Activated naive CD8-positive, alpha-beta T cell treated with anti-CD3 and anti-CD28 coated beads, Interleukin-2, amount 10 ng/mL, durations not matched to agents 7 days and 5 days (primary cell): ENCODE results near the gene WNT8B. TPM values are rescaled to one million over a fixed set of nuclear protein-coding genes. Genes with fewer than 3 reads are reported as not detected.

Experiments used
- ATAC-seq: fragments of 150-1000 bp; cut with Tn5 transposase; one replicate; pipeline ENCODE4 v1.10.0; 2021; ENCODE audit warnings: low read depth, moderate library complexity
- POLR2A ChIA-PET: fragments of 350-600 bp; sonication (Branson Sonifier 250); formaldehyde crosslinking; loops from one replicate; lab custom pipeline; 2021; ENCODE audit warnings: antibody characterized with exemption; lab: Charles Lee
- DNase-seq: peaks from one replicate; pipeline ENCODE4 v3.0.0; 2021
- H3K27ac Mint-ChIP-seq: one replicate; pipeline ENCODE4 v1.8.0; 2022; ENCODE audit warnings: mild to moderate bottlenecking, mixed read lengths
- H3K27me3 Mint-ChIP-seq: one replicate; pipeline ENCODE4 v1.8.0; 2022; ENCODE audit warnings: mild to moderate bottlenecking, moderate library complexity, mixed read lengths
- H3K36me3 Mint-ChIP-seq: one replicate; pipeline ENCODE4 v1.8.0; 2021; ENCODE audit warnings: mild to moderate bottlenecking, mixed read lengths
- H3K4me1 Mint-ChIP-seq: one replicate; pipeline ENCODE4 v1.8.0; 2021; ENCODE audit warnings: mixed read lengths
- H3K4me3 Mint-ChIP-seq: one replicate; pipeline ENCODE4 v1.8.0; 2022; ENCODE audit warnings: mild to moderate bottlenecking, moderate library complexity, mixed read lengths
- H3K9me3 Mint-ChIP-seq: one replicate; pipeline ENCODE4 v1.8.0; 2021; ENCODE audit warnings: mixed read lengths
- total RNA-seq, 2 experiments: library from RNA; stranded (reverse); gene quantifications; one replicate each; pipeline ENCODE4 v1.2.3, GENCODE V29; 2021

The WNT8B gene
- total RNA-seq, 2 experiments from 2014 or later = 0.54 to 0.91 TPM

DNA sequence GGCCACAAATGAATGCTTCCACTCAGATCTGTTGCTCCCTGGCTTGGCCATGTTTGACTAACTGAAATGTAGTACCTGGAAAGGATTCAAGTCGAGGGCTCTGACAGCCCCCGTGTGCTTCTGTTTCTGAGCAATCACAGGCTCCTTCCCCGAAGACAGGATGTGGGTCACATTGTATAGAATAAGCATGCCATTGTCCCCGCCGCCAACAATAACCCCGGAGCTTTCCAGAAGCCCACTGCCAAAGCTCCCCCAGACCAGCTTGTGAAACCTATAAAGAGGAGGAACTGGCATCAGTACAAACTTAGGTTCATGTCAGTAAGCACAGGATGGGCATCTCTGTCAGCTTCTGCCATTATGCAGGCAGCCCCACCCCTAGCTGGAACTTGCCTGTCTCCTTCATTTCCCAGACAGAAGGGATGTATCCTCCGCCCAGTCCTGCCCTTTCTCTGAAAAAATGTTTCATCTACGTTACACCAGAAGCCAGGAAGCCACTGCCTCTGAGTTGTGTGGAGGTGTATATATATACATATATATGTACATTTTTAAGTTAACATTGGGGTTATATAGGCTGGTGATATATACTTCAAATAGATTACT, 46.5 kb downstream of the WNT8B start:
- ATAC-seq = peak; percentile 60
- peaks cover 51% of the 10 kb centered on the region for H3K36me3 Mint-ChIP-seq
- H3K9me3 Mint-ChIP-seq = no peaks in the 10 kb centered on the region
- H3K27ac Mint-ChIP-seq = peak overlapping the region; percentile 97
- H3K27me3 Mint-ChIP-seq = no peaks in the 10 kb centered on the region
- peak; percentile 69 for DNase-seq
- H3K4me3 Mint-ChIP-seq = peak overlapping the region; percentile 87
- peaks cover 82% of the 10 kb centered on the region for H3K4me1 Mint-ChIP-seq
- POLR2A ChIA-PET = interaction anchor here (0.8 to 6.3 kb wide), 15 partner anchors 9 to 403 kb away, joined by 3 to 99 read pairs (median 7); partner anchors contain the start of genes SCD, SEC31B and SLF2

DNA sequence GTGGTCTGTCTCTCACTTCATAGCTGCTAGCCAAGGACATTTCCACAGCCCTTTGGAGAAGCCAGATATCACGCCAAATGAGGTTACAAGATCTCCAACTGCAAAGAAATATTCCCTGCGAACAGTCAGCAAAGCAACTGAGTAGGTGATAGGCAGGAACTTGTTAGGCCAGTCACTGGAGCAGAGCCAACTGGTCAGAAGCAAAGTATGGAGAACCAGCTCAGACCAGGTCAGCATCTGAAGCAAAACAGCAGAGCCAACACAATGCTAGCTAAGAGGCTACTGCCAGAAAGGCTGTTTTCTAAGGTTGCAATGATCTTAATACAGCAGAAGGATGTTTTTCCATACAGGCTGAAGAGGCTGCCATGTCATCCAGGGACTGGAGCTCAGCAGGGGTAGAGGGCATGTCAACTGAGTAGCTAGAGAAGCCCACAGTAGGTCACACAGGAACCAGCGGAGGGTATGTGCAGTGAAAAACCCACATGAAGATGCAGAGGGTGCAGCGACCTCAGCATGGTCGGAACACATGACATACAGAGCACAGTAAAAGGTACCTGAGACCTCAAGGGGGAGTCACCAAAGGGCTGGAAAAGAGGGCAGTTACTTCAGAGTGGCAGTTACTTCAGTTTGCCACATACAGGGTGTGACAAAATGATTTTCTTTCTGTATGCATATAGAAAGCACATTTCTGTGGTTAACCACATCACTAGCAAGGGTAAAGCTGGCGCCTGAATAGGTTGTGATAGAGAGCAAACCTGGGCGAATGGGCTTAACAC, 47.9 kb downstream of the WNT8B start:
- ATAC-seq = peak; percentile 79
- Mint-ChIP-seq H3K27me3 (no peaks in the 10 kb centered on the region), H3K27ac (peak overlapping the region; percentile 97), H3K4me3 (peak overlapping the region; percentile 87), H3K36me3 (peaks cover 47% of the 10 kb centered on the region), H3K9me3 (no peaks in the 10 kb centered on the region), H3K4me1 (peaks cover 72% of the 10 kb centered on the region)
- DNase-seq = peak; percentile 74
- POLR2A ChIA-PET = interaction anchor here (0.8 to 6.3 kb wide), 13 partner anchors 8 to 164 kb away, joined by 3 to 99 read pairs (median 6); partner anchors contain the start of genes HIF1AN and SCD

DNA sequence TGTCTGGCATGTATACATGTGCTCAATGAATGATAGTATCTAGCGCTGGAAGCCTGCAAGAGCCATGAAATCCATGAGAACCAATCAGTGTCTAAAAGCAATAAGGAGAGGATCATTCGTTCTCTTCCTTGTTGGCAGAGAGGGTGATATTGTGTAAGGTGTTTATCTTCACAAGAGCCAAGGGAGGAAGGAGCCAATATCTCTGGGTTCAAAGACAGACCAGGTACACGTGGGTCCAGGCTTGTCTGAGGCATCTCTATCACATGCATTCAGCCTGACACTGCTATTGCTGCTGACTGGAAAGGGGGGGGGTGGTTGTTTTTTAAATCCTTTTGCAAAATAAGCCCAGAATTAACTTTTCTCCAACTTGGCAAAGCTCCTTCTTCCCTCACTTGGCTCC, 52.8 kb downstream of the WNT8B start:
- ATAC-seq = no peak
- peaks cover 40% of the 10 kb centered on the region for H3K36me3 Mint-ChIP-seq
- H3K27ac Mint-ChIP-seq = peak overlapping the region; percentile 51
- POLR2A ChIA-PET = no interaction called here
- DNase-seq = no peak
- H3K4me1 Mint-ChIP-seq = peaks cover 59% of the 10 kb centered on the region
- no peaks in the 10 kb centered on the region for H3K9me3 Mint-ChIP-seq
- no peak overlapping the region for H3K4me3 Mint-ChIP-seq
- H3K27me3 Mint-ChIP-seq = no peaks in the 10 kb centered on the region

DNA sequence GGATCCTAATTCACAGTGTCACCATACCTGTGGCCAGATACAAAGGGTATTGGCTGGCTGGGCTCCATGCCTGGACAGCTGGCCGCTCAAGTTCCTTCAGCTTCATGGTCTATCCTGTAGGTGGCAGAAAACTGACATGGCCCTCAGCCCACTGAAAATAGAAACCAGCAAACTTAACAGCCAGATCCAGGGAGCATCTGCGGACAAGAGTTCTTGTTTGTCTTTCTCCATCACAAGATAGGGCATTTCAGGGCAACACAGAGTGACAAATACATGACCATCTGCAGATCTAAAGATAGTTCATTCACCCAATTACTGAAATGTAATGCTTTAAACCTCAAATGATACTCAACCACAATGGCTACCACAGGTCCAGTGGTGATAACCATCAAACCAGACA, 54.0 kb downstream of the WNT8B start:
- Mint-ChIP-seq H3K4me3 (no peak overlapping the region), H3K27me3 (no peaks in the 10 kb centered on the region), H3K36me3 (peaks cover 40% of the 10 kb centered on the region), H3K9me3 (no peaks in the 10 kb centered on the region), H3K4me1 (peaks cover 48% of the 10 kb centered on the region), H3K27ac (peak overlapping the region; percentile 52)
- POLR2A ChIA-PET = interaction anchor here (2.3 to 3.3 kb wide), 2 partner anchors 9 to 34 kb away, joined by 25 to 26 read pairs; no protein-coding TSS in a partner anchor
- DNase-seq (no peak), ATAC-seq (no peak)

DNA sequence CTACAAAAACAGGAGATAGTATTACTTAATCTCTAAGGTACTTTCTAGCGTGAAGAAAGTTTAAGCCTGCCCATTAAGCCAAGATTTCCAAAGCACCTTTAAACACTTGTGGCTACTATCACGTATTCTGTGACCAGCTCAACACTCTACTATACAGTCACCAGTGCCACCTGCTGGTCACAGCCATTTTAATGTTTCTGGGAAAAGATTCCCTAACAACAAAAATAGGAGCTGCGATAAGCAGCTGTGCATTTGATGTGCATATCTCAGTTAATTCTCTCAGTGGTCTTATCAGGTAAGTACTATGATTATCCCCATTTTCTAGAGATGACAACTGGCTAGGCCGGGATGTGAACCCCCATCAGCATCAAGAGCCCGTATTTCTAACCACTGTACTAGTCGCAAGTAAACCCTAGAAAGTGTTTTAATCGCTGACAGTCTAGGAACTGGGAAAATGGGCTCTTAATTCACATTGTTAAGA, 56.0 kb downstream of the WNT8B start:
- peak overlapping the region; percentile 39 for H3K4me3 Mint-ChIP-seq

DNA sequence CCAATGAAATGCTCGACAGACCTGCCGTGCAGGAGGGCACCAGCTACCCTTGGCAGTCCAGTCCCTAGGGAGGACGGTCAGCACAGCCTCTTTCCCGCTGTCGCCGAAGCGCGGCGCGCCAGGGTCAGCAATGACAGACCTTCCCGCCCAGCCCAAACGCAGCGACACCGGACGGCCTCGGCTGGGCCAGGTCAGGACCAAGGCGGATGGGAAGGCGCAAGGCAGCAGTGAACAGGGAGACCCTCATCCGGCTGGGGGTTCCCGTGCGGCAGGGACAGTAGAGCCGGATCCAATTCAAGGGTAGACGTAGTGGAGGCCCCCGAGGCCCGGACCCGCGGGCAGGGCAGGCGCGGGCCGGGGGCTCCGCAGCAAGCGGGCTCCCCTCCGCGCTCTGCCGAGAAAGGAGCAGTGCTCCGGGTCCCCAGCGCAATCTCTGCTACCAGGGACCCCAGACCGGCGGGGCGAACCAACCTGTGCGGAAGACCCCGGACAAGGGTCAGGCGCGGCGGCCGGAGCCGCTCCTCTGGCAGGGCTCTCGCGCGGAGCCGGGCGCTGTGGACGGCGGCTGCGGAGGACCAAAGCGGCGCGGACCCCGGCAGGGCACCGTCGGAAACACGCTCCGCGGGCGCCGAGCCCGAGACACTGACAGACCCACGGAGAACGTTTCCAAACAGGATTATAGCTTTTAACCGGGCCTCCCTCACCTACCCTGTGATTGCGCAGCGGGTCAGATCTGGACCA, 56.7 kb downstream of the WNT8B start, which contains the start of gene SEC31B:
SEC31B (minus strand) TSS at position 551 of the 741 bp plus-strand sequence. CDS start 2,909 bp downstream, outside the sequence.
- Mint-ChIP-seq H3K4me3 (peak within 1 kb of the TSS; percentile 39), H3K27ac (peak within 1 kb of the TSS; percentile 50)
- POLR2A ChIA-PET = interaction anchor here (0.6 to 3.3 kb wide), 10 partner anchors 9 to 233 kb away, joined by 3 to 26 read pairs (median 4); no protein-coding TSS in a partner anchor

More for the DNA sequence above, 56.0 kb downstream of the WNT8B start:
- H3K27me3 Mint-ChIP-seq = no peaks in the 10 kb centered on the region
- H3K9me3 Mint-ChIP-seq = no peaks in the 10 kb centered on the region
- peak overlapping the region; percentile 50 for H3K27ac Mint-ChIP-seq
- ATAC-seq (peak; percentile 69), DNase-seq (peak; percentile 54)
- peaks cover 32% of the 10 kb centered on the region for H3K36me3 Mint-ChIP-seq
- H3K4me1 Mint-ChIP-seq = peaks cover 35% of the 10 kb centered on the region
- POLR2A ChIA-PET = interaction anchor here (0.6 to 3.3 kb wide), 11 partner anchors 8 to 232 kb away, joined by 3 to 26 read pairs (median 3); no protein-coding TSS in a partner anchor

DNA sequence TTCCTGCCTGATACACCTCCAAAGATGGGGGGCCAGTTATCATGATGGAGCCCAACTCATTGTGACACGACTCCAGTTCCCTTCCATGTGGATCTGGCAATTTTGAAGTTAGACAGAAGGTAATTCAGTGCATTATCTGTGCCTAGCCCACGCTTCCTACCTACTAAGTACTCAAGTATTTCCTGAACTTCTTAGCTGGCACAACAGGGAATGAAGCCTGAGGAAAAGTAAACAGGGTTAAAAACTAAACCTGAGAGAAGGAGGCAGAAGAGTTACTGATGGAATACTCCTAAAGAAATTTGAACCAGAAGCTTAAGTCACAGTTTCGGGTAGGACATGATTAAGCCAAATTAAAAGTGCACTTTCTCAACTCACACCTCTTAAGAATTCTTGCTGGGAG, 58.0 kb downstream of the WNT8B start:
- DNase-seq (no peak), ATAC-seq (no peak)
- peaks cover 33% of the 10 kb centered on the region for H3K4me1 Mint-ChIP-seq
- no peaks in the 10 kb centered on the region for H3K27me3 Mint-ChIP-seq
- peaks cover 27% of the 10 kb centered on the region for H3K36me3 Mint-ChIP-seq
- peak overlapping the region; percentile 11 for H3K27ac Mint-ChIP-seq
- POLR2A ChIA-PET = interaction anchor here (0.8 to 2.1 kb wide), 2 partner anchors 12 to 39 kb away, joined by 3 to 7 read pairs; no protein-coding TSS in a partner anchor
- H3K4me3 Mint-ChIP-seq = no peak overlapping the region
- H3K9me3 Mint-ChIP-seq = no peaks in the 10 kb centered on the region

More for the DNA sequence above, 56.7 kb downstream of the WNT8B start, which contains the start of gene SEC31B:
- ATAC-seq = peak; percentile 23
- Mint-ChIP-seq H3K36me3 (peaks cover 29% of the 10 kb centered on the region), H3K9me3 (no peaks in the 10 kb centered on the region), H3K27me3 (no peaks in the 10 kb centered on the region), H3K4me1 (peaks cover 36% of the 10 kb centered on the region)
- no peak for DNase-seq

DNA sequence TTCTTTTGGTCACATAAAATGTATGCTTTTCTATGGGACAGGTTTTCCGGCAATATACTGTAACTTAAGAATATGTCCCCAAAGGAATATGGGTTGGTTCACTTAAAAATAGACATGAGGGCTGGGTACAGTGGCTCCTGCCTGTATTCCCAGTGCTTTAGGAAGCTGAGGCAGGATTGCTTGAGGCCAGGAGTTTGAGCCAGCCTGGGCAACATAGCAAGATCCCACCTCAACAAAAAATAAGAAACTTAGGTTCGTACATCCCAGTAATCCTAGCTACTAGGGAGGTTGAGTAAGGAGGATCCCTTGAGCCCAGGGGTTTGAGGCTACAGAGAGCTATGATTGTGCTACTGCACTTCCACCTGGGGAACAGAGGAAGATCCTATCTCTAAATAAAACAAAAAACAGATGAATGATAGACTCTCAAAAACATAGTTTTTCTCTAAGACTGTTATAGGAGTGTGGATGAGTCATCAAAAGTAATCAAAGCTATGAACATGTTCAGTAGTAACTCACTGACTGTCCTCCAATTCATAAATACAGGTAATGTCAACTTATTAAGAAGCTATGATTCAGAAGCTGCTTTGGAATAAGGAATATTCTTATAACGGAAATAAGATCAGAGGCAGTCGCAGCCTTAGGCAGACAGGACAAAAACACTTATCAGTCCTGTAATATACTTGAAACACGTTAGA, 59.4 kb downstream of the WNT8B start:
- Mint-ChIP-seq H3K27ac (peak overlapping the region; percentile 6), H3K4me1 (peaks cover 30% of the 10 kb centered on the region), H3K36me3 (peaks cover 28% of the 10 kb centered on the region), H3K27me3 (no peaks in the 10 kb centered on the region), H3K9me3 (no peaks in the 10 kb centered on the region), H3K4me3 (no peak overlapping the region)
- no peak for DNase-seq
- no peak for ATAC-seq
- POLR2A ChIA-PET = interaction anchor here (1.2 to 1.3 kb wide), 3 partner anchors 11 to 39 kb away, joined by 3 to 5 read pairs (median 3); no protein-coding TSS in a partner anchor

DNA sequence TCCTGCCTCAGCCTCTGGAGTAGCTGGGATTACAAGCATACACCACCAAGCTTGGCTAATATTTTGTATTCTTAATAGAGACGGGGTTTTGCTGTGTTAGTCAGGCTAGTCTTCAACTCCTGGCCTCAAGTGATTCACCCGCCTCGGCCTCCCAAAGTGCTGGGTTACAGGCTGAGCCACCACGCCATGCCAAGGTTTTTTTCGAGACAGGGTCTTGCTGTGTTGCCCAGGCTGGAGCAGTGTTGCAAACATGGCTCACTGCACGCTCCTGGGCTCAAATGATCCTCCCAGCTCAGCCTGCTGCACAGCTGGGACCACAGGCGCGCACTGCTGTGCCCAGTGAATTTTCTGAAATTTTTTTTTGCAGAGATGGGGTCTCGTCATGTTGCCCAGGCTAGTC, 60.1 kb downstream of the WNT8B start:
- POLR2A ChIA-PET = interaction anchor here (1.2 to 1.3 kb wide), 3 partner anchors 12 to 40 kb away, joined by 3 to 5 read pairs (median 3); no protein-coding TSS in a partner anchor
- no peak for ATAC-seq
- Mint-ChIP-seq H3K4me1 (peaks cover 27% of the 10 kb centered on the region), H3K9me3 (no peaks in the 10 kb centered on the region), H3K36me3 (peaks cover 28% of the 10 kb centered on the region), H3K4me3 (no peak overlapping the region), H3K27me3 (no peaks in the 10 kb centered on the region), H3K27ac (no peak overlapping the region)
- DNase-seq = no peak

DNA sequence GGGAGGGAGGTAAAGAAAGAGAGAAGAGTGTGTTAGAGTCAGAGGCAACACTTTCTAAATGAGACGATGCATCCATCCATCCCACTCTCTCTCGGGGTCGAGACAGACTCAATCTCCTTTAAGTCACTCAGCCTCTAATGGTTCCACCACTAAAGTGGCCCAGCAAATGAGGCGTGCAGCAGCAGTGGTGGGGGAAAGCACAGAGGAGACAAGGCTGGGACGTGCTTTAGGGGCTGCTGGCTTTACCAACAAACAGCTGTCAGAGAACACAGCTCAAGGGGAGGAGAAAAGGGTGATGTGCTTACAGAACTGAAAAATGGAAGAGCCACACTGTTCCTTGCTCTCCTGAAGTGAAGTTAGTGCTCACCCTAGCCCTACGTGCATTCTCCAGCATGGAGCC, 61.4 kb downstream of the WNT8B start:
- no peak overlapping the region for H3K4me3 Mint-ChIP-seq
- peaks cover 33% of the 10 kb centered on the region for H3K36me3 Mint-ChIP-seq
- no peaks in the 10 kb centered on the region for H3K27me3 Mint-ChIP-seq
- peaks cover 22% of the 10 kb centered on the region for H3K4me1 Mint-ChIP-seq
- DNase-seq = no peak
- ATAC-seq = no peak
- H3K27ac Mint-ChIP-seq = peak overlapping the region; percentile 23
- POLR2A ChIA-PET = interaction anchor here (0.7 to 1.7 kb wide), 2 partner anchors 15 to 43 kb away, joined by 3 to 5 read pairs; no protein-coding TSS in a partner anchor
- no peaks in the 10 kb centered on the region for H3K9me3 Mint-ChIP-seq

DNA sequence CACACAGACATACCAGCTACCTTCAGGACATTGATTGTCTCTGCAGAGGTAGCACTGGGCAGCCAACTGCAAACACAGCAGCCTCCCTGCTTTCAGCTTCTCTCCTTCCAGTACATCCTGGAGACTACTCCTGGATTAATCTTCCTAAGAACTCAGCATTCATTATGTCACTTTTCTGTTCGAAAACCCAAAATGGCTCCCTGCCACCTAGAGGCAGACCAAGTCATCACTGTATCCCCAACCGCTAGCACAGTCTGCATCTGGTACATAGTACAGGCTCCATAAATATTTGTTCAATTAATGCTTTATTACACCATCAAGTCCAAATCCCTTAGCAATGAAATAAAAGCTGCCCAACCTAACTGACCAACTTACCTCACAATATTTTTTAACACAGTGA, 61.8 kb downstream of the WNT8B start:
- no peaks in the 10 kb centered on the region for H3K9me3 Mint-ChIP-seq
- no peak overlapping the region for H3K4me3 Mint-ChIP-seq
- no peaks in the 10 kb centered on the region for H3K27me3 Mint-ChIP-seq
- POLR2A ChIA-PET = interaction anchor here (0.7 to 1.7 kb wide), 2 partner anchors 16 to 43 kb away, joined by 3 to 5 read pairs; no protein-coding TSS in a partner anchor
- DNase-seq (no peak), ATAC-seq (no peak)
- peak overlapping the region; percentile 35 for H3K27ac Mint-ChIP-seq
- H3K4me1 Mint-ChIP-seq = peaks cover 21% of the 10 kb centered on the region
- H3K36me3 Mint-ChIP-seq = peaks cover 34% of the 10 kb centered on the region
